Effector CD8-positive, alpha-beta T cell (primary cell): ENCODE results near the gene OSGIN1.
A peak's percentile ranks its signal among the peaks of the same experiment; 100 is the strongest.

Source experiments
- DNase-seq: peaks from one replicate; lab custom pipeline; 2025; lab: John Stamatoyannopoulos, UW

Gene OSGIN1

DNA sequence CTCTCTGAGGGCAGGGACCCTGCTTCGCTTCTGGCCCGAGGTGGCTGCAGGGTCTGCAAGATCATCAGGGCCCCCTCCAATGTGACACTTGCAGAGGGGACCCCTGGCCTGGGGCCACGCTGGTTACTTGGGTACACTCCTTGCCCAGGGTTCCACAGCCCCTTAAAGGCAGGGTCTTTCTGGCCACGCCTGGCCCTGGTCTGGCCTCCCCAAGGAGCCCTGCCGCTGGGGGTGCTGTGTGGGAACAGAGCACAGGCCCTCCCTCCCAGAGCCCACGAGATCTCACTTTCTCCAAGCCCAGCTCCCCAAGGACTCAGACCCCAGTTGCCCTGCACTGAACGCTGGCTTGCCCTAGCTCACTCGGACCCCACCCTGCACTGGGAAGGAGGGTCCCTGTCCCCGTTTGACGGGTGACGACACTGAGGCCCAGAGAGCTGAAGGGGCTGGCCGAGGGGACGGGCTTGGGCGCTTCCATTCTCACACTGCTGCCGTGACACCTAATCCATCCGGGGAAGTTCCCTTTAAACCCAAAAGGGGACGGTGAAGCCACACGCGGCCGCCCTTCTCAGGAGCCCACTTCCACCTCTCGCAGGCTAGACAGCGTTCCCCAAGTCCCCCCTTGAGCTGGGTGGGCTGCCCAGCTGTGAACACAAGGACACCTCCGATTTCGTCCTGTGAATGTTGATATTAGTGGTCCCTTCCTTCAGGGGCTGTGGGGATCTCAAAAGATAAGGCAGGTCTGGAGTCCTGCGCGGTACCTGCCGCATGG is 26.9 kb upstream of the OSGIN1 start:
- no peak for DNase-seq

DNA sequence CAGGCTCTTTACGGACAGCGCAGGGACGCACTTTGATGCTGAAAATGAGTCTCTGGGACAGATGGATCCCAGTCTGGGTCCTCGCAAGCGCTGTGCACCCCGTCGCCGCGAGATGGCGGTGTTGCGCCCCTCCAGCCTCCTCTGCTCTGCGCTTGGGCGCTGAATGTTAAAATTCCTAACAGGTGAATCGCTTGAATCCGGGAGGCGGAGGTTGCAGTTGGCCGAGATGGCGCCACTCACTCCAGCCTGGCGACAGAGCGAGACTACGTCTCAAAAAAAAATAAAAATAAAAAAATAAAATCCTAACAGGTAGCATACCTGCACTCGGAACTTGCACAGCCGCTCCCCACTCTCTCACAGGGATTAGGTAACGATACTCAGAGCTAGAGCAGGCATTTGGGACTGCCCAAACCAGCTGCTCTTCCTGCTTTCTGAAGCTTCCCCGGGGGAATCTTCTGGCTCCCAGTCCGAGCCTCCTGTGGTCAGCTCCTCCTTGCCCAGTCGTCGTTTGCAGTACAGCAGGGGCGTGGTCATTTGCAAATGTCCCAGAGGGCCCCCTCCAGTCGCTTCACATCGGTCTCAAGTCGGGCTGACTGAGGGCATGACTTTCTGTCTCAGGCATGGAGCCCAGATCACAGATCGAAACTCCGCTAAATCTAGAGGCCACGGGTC is 26.2 kb upstream of the OSGIN1 start:
- DNase-seq = peak; percentile 12

DNA sequence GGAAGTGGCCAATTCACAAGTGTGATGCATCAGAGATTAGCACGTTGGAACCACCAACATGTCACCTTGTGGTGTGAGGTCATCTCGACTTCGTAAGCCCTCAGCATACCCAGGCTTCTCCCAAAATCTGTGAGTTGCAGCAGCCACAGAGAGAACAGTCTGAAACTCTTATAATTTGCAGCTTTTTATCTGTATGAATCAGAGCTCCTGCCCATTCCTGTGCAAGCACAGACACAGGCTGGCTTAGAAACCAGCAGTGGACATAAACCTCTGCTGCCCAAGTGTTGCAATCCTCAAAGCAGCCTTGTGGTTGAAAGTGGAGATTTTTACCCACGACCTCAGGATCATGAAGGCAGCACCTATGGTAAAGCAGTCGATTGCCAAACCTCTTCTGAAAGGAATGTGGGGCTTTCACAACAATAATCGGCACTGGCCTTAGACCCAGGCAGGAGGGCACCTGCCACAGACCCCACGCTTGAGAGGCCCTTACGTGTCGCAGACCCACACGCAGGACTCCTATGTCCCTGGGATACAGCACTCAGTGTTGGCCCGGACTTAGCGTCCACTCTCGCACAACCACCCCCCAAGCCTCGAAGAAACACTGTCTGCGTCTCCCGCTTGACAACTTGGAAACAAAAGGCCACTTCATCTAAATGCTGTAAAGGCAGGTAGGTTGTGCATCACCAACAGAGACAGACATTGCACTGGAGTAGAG is 24.5 kb upstream of the OSGIN1 start:
- no peak for DNase-seq

DNA sequence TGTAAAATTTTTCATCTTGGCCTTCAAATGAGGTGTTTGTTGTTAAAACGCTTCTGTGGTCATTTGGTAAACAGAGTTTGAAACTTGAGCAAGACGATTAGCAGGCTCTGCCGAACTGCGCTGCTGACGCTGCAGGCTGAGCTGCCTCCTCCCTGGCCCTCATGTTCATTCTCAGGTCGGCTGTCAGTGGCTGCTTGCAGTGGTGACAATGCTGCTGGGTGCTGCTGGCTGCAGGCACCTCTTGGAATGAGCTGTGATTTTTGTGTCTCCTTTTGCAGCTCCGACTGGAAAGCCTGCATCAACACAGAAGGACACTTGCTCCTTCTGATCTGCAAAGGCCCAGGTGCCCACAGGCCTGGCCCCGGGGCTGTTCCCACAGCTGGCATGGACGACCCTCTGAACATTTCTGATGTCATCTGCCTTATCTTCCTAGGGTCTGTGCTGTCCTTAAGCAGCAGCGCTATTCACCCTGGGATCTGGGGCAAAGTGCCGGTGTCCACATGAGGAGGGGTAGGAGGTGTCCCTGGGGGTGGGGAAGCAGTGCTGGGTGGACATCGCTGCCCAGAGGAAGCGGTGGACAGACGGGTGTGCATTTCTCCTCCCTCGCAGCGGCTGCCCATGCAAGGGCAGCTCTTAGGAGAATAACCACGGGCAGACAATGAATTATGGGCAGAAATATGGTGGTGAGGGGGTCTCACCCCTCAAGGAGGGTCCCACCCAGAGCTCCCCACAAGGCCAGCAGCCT is 23.1 kb upstream of the OSGIN1 start:
- no peak for DNase-seq

DNA sequence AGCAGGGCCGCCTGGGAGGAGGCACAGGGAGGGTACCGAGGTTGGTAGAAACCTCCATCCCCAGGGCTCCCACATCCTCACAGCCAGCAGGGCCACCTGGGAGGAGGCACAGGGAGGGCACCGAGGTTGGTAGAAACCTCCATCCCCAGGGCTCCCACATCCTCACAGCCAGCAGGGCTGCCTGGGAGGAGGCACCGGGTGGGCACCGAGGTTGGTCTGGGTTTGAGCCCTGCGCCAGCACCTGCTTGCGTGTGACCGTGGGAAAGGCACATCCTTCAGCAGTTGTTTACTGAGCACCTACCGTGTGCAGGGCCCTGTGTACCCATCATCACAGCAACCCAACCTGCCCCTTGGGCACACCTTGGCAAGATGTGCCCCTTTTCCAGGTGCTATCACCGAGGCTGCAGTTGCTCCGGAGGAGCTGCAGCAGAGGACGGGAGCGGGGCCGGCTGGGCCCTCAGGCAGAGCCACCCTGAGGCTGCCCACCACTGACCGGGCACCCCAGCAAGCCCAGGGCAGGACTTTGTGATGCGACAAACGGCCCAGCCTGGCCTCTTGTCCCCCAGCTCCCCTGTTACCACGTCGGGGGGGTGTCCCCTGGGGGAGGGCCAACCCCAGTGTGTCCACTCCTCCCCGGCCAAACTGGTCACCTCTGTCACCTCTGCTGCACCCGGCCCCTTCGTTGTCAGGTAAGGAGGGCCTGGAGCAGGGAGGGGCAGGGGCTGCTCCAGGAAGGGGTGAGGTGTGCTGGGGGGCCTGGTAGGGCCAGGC is 22.1 kb upstream of the OSGIN1 start:
- no peak for DNase-seq

DNA sequence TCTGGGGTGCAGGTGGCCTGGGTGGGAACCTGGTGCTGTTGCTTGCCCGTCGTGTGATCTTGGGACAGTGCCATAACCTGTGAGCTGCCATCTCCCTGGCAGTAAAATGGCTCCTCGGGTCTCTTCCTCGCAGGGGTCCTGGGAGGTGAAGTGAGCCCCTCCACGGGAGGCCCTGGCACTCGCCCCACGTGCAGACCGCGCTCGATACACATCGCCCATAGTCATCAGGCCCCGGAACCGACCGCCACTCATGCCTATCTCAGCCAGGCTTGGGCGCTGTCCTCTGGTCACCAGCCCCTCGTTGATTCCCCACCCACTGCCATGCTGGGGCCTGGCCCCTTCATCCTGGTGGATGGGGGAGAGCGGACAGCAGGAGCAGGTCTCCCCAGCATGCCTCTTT is 21.5 kb upstream of the OSGIN1 start:
- no peak for DNase-seq

DNA sequence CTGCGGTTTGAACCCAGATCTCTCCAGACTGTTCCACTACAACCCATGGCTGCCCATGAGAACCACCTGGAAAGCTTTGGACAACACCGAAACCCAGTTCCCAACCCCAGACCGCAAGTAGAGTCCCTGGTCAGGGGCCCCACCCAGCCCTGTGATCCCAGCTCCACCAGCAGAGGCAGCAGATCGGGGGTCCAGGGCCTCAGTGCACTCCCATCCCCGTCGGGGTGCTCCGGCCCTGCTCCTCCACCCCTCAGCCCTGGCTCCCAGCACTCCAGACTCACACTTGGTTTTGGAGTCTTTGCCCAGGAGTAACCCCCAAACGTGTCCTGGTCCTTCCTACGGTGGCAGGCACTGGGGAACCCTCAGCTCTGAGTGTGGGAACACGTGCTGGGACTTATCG is 20.7 kb upstream of the OSGIN1 start:
- DNase-seq = no peak

DNA sequence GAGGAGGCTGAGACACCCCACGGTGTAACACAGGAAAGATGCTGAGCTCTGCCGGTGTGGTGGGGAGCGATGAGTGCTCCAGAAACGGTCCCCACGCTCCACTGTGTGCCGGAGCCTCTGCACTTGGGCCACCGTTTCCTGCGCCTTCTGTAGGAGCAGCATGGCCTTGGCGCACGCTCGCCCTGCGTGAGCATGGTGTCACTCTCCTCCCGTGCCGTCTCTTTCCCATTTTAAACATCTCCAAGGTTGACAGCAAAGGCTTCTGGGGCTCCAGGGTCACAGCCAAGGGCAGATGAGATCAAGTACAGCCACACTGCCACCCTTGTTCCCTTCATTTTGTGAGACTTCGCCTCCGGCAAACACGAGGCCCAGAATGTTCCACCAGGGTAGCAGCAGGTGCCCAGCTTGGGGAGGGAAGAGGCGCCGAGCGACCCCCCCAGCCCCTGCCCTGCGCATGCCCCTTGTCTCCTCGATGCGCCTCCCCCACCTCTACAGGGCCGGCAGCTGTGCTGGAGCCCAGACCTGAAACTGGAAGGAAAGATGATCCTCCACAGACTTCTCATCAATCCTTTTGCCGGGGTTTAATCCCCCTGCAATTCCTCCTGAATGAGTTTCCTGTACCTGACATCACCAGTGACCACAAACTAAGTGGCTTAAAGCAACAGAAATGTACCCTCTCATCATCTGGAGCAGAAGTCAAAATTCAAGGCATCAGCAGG is 19.9 kb upstream of the OSGIN1 start:
- DNase-seq = no peak

DNA sequence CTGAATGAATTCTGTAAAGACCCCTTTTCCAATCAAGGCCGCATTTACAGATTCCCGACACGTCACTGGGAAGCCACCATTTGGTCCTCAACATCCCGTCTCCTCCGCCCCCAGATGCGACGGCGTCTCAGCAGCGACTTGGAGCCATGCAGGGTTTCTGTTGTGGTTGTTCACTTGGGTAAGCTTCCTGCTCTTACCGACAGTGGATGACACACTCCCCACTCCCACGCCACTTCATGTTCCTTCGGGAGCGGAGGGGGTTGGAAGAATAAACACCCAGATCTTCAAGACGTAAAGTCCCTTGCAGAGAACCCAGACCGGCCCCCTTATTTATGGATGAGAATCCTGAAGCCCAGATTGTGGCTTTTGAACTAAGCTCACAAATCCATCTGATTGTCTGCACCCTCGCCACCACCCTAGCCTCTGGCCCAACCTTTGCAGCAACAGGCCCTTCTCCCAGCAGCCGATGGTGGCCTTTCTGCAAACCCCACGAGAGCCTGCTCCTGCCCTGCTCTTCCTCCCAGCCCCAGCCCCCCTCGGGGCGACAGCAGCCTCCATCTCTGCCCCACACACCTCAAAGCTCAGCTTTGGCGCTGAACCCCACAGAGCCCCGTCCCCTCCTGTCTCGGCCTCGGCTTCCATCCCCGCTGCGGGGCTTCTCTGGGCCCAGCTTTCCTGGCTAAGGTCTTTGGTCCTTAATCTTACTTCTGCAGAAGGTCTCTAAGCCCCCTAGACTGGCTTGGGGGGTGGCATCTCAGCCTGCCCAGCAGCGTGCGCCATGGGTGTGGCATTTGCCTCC is 19.0 kb upstream of the OSGIN1 start:
- no peak for DNase-seq

DNA sequence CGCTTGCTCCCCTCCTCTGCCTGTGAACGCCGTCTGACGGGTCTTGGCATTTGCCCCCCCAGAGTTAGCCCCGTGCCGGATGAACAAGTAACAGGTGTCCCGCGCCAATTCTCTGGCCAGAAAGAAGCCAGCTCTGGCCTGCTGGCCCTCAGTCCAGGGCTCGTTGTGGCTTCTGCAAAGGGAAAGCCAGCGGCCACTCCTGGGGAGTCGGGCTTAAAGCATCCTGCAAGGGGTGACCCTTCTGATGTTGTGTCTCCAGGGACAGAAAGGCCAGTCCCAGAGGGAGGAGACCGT is 18.4 kb upstream of the OSGIN1 start:
- DNase-seq = no peak

DNA sequence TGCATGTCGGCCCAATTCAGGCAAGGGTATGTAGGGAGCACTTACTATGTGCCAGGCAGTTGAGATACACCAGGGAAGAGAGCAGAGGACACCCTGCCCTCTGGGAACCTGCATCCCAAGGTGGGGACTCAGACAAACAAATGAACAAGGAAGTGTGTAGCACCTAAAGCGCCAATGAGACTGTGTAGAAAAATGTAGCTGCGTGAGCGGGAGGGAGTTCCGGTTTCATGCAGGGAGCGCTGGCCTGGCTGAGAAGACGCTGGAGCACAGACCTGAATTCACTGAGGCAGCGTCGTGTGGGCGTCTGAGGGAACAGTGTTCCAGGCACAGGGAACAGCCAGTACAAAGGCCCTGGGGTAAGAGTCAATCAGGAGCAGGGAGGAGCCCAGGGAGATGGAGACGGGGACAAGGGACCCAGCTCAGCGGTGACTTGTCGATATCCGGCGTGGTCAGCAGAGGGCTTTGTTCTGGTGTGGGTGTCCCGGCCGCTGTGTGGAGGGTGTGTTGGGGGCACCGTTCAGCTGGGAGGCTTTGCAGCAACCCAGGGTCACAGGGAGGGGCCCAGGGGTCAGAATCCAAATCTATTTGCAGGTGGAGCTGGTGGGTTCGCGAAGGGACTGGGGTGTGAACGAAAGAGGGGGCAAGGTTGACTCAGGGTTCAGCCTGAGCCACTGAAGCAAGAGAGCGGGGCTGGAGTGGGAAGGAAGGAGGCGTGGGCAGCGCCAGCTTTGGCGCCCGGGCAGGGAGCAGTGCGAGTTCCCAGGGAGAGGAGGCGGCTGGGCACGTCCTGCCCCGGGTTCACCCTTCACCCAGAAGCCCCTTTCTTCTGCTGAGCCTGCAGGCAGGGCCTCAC is 17.8 kb upstream of the OSGIN1 start:
- DNase-seq = no peak

DNA sequence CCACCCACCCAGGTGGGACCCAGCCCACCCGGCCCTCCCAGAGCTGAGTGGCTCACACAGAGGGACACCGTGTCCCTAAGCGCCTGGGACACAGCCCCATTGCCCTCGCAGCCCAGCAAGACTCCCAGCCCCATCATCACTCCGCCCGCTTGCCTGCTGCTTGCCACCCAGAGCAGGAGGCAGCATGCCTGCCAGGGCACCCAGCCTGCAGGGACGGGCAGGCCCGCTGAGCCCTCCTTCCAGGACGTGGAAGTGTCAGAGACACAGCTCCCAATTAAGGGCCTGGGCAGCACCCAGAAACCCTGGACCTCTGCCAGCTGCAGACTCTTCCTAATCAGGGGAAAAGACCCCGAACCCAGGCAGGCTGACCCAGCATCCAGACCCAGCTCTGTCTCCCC is 17.2 kb upstream of the OSGIN1 start:
- DNase-seq = no peak

DNA sequence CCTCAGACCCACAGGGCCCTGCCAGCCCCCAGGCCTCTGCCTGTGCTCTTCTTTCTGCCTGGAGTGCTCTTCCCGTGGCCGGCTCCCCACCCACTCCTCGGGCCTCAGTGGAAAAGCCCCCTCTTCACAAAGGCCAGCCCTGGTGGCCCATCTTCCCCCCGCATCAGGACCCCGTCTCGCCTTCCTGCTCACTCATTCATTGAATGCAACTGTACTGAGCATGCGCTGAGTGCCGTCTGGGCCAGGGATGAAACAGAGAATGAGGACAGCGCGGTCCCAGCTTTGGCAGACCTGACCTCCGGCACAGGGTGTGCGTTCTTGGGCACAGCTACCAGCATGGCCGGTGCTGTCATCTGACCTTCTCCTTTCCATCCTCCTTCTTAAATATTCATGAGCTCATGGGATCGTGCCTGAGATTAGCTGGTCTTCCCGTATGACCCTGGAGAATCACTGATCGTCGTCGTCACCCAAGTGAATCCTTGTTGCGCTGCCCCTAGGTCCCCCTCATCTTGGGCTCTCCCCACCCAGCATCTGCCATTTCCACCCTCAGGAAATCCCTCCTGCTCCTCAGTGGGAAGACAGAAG is 16.4 kb upstream of the OSGIN1 start:
- DNase-seq = no peak

DNA sequence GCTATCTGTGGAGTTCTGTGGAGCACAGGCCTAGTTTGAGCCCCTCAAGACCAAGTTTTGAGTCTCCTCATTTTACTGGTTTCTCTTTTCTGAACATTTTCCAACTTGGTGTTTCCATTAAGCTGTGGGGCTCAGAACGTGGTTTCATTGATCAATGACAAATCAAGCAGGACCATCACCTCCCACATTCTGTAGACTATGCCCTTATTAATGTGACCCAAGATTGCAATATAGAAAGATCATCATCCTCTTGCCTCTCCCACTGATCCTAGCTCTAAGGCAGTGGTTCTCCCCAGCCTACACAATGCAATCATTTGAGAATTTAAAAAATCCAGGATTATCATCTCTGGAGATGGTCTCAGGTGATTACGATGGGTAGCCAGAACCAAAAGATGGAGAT is 15.8 kb upstream of the OSGIN1 start:
- DNase-seq = no peak

DNA sequence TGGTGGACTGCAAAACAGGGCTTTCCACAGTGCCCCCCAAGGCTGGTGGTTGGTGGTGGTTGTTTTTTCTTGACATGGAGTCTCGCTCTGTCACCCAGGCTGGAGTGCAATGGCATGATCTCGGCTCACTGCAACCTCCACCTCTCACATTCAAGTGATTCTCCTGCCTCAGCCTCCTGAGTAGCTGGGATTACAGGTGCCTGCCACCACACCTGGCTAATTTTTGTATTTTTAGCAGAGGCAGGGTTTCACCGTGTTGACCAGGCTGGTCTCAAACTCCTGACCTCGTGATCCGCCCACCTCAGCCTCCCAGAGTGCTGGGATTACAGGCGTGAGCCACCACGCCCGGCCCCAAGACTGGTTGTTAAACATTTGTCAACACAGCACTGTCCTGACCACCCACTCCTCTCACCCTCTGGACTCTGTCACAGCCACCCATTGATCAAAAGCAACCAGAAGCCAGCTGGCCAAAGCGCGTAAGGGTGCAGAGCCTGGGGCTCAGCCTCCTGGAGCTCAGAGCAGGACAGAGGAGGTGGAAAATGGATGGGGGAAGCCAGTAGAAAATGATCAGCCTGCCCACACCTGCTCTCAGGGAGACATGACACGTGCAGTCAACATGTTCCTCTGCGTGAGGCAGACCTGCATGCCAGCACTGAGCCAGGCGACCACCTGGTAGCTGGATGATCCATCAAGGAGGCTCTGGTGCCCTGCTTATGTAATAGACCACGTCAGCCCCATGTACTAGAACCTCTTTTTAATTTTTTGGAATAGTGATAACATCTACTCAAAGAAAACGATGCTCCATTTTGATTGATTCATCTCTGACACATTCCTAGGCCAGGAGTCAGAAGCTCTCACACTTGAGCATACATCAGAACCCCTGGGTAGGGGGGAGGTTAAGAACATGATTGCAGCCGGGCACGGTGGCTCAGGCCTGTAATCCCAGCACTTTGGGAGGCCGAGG is 14.8 kb upstream of the OSGIN1 start:
- DNase-seq = no peak

DNA sequence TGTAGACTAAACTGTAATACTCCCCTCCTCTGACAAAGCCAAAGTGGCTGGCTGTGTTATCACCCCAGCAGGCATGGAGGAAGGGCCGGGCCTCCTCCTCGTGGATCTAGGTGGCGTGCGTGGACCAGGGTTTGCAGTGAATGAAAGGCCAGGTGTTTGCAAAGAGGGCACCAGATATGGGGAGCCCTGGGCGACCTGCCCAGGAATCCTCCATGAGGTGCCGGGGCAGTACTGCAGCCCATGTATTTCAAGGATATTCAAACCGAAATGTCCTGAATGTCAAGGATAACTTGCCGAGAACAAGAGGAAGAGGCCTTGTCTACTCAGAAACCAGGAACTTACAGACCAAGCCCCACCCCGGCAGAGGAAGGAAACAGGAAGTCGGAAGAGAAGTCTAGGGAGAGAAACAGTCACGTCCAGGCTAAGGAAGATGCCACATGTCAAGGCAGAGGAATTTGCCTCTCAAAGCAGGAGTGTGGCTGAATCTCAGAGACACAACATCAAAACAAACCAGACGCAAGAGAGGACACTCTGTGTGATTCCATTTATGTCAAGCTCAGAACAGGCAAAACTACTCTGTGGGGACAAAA is 13.7 kb upstream of the OSGIN1 start:
- DNase-seq = no peak

DNA sequence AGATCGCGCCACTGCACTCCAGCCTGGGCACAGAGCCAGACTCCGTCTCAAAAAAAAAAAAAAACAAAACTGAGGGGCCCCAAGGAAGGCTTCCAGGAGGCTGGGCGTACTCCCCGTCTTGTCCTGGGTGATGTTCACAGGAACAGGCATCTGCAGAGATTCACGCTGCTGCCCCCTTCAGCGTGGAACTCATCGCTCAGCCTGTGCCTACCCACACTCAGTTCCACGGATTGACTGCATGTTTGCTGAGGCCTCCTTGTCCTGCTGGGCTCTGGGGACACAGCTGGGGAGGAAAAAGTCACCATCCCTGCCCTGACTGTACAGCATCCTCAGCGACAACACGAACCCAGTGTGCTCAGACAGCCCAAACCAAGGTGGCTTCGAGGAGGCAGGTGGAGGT is 12.9 kb upstream of the OSGIN1 start:
- no peak for DNase-seq
